Neural cell (in vitro differentiated cells): ENCODE data around the gene RGS9BP. TPM values are rescaled to one million over a fixed set of nuclear protein-coding genes. Genes with fewer than 3 reads are reported as not detected.
A peak's percentile ranks its signal among the peaks of the same experiment; 100 is the strongest.

Experiments used
- H2AFZ ChIP-seq: fragments of 200-600, 300-800 bp; sonication (generic), shearing (Covaris generic); 2 replicates; pipeline ENCODE4 v1.6.0; 2014; ENCODE audit warnings: low read depth, mild to moderate bottlenecking, antibody characterized with exemption, low read length, moderate library complexity
- H3F3A ChIP-seq: fragments of 200-600 bp; shearing (Covaris generic); 2 replicates; pipeline ENCODE4 v1.6.1; 2016; ENCODE audit warnings: mild to moderate bottlenecking, moderate library complexity, mixed read lengths, antibody characterized with exemption, low read length; ENCODE audit not compliant: insufficient read depth, poor library complexity, severe bottlenecking
- H3K27ac ChIP-seq: fragments of 200-600, 300-800 bp; sonication (generic), shearing (Covaris generic); 2 replicates; pipeline ENCODE4 v1.5.1; 2014; ENCODE audit warnings: mild to moderate bottlenecking, low read length, moderate library complexity
- H3K27me3 ChIP-seq: fragments of 300-800, 200-600 bp; sonication (generic), shearing (Covaris generic); 2 replicates; pipeline ENCODE4 v1.6.0; 2014; ENCODE audit warnings: mild to moderate bottlenecking, low read depth, low read length, moderate library complexity; ENCODE audit not compliant: insufficient read depth
- H3K36me3 ChIP-seq: fragments of 300-800, 200-600 bp; sonication (generic), shearing (Covaris generic); 2 replicates; pipeline ENCODE4 v1.5.1; 2014; ENCODE audit warnings: mild to moderate bottlenecking, antibody characterized with exemption, low read length, moderate library complexity; ENCODE audit not compliant: insufficient read depth
- H3K4me2 ChIP-seq: fragments of 300-800, 200-600 bp; sonication (generic), shearing (Covaris generic); 2 replicates; pipeline ENCODE4 v1.6.0; 2014; ENCODE audit warnings: mild to moderate bottlenecking, low read length
- H3K4me3 ChIP-seq: fragments of 300-800, 200-600 bp; sonication (generic), shearing (Covaris generic); 2 replicates; pipeline ENCODE4 v1.5.1; 2014; ENCODE audit warnings: mild to moderate bottlenecking, low read length, moderate library complexity
- H3K79me2 ChIP-seq: fragments of 200-600 bp; shearing (Covaris generic); replicated peaks from 2 replicates; pipeline ENCODE4 v1.6.0; 2014; ENCODE audit warnings: mild to moderate bottlenecking, low read length, moderate library complexity; ENCODE audit not compliant: insufficient read depth
- H3K9ac ChIP-seq: fragments of 300-800, 200-600 bp; sonication (generic), shearing (Covaris generic); 2 replicates; pipeline ENCODE4 v1.6.1; 2016; ENCODE audit warnings: mild to moderate bottlenecking, low read length, mixed read lengths
- H3K9me2 ChIP-seq: fragments of 200-600 bp; shearing (Covaris generic); 2 replicates; pipeline ENCODE4 v1.6.1; 2016; ENCODE audit warnings: mild to moderate bottlenecking, low read length, mixed read lengths; ENCODE audit not compliant: insufficient read depth
- H3K9me3 ChIP-seq: fragments of 200-600, 300-800 bp; sonication (generic), shearing (Covaris generic); 2 replicates; pipeline ENCODE4 v1.6.1; 2016; ENCODE audit warnings: mild to moderate bottlenecking, mixed run types, low read length, moderate library complexity, mixed read lengths
- H4K20me1 ChIP-seq: fragments of 200-600 bp; shearing (Covaris generic); 2 replicates; pipeline ENCODE4 v1.6.1; 2016; ENCODE audit warnings: mild to moderate bottlenecking, mixed run types; ENCODE audit not compliant: insufficient read depth
- CTCF ChIP-seq: fragments of 450-650 bp; IDR thresholded peaks from 2 replicates; pipeline ENCODE4 v1.5.1; 2014; ENCODE audit warnings: antibody characterized with exemption, mild to moderate bottlenecking, moderate library complexity; ENCODE audit not compliant: poor library complexity, severe bottlenecking
- EP300 ChIP-seq: fragments of 450-650 bp; conservative IDR thresholded peaks from 2 replicates; pipeline ENCODE4 v1.6.1; 2014; ENCODE audit warnings: antibody characterized with exemption, mild to moderate bottlenecking, moderate library complexity; ENCODE audit not compliant: poor library complexity, severe bottlenecking
- EZH2 ChIP-seq: fragments of 200-600, 300-800 bp; shearing (Covaris generic), sonication (generic); IDR thresholded peaks from 2 replicates; pipeline ENCODE4 v1.6.1; 2014; ENCODE audit warnings: antibody characterized with exemption, low read length, borderline replicate concordance, mild to moderate bottlenecking; ENCODE audit not compliant: insufficient read depth, poor library complexity, severe bottlenecking
- MXI1 ChIP-seq: fragments of 450-650 bp; conservative IDR thresholded peaks from 2 replicates; pipeline ENCODE4 v1.6.1; 2014; ENCODE audit warnings: antibody characterized with exemption, mild to moderate bottlenecking; ENCODE audit not compliant: poor library complexity, severe bottlenecking
- POLR2AphosphoS5 ChIP-seq: IDR thresholded peaks from 2 replicates; pipeline ENCODE4 v1.6.1; 2012
- RAD21 ChIP-seq: fragments of 450-650 bp; conservative IDR thresholded peaks from 2 replicates; pipeline ENCODE4 v1.6.1; 2014; ENCODE audit warnings: antibody characterized with exemption, mild to moderate bottlenecking, moderate library complexity
- REST ChIP-seq: IDR thresholded peaks from 2 replicates; pipeline ENCODE4 v1.6.1; 2012; ENCODE audit warnings: borderline replicate concordance
- SMC3 ChIP-seq: fragments of 450-650 bp; conservative IDR thresholded peaks from 2 replicates; pipeline ENCODE4 v1.6.1; 2014; ENCODE audit warnings: antibody characterized with exemption, mild to moderate bottlenecking, moderate library complexity; ENCODE audit not compliant: poor library complexity
- TAF1 ChIP-seq: IDR thresholded peaks from 2 replicates; pipeline ENCODE4 v1.6.1; 2012; ENCODE audit warnings: low read depth
- polyA plus RNA-seq: library from polyadenylated mRNA; depleted of rRNA; stranded (reverse); fragments of >200 nt; gene quantifications from 2 replicates; pipeline ENCODE4 v1.2.3, GENCODE V29; 2014

RGS9BP gene
- polyA plus RNA-seq, 1 donor from 2014 or later, result not detected

- Histone ChIP-seq H3K4me3 (peak overlapping the region; percentile 91), H3K9ac (no peak overlapping the region), H3K79me2 (peaks cover 17% of the 10 kb centered on the region), H2AFZ (no peak overlapping the region), H3K27ac (no peak overlapping the region), H4K20me1 (no peaks in the 10 kb centered on the region), H3K9me2 (no peaks in the 10 kb centered on the region), H3K9me3 (no peaks in the 10 kb centered on the region), H3F3A (no peaks in the 10 kb centered on the region), H3K27me3 (peaks cover 26% of the 10 kb centered on the region), H3K36me3 (no peaks in the 10 kb centered on the region), H3K4me2 (no peak overlapping the region)
- no peak for TF ChIP-seq MXI1
- TF ChIP-seq SMC3, result no peak
- TF ChIP-seq RAD21, result no peak
- TF ChIP-seq REST, result no peak
- TF ChIP-seq EP300, result no peak
- TF ChIP-seq CTCF, result no peak
- no peak for TF ChIP-seq POLR2AphosphoS5
- no peak for TF ChIP-seq EZH2
- TF ChIP-seq TAF1, result no peak
Observed at GRCh38 chr19:32672841-32673240, 2.8 kb upstream of the RGS9BP start.

- Histone ChIP-seq H3K36me3 (no peaks in the 10 kb centered on the region), H3K9ac (no peak overlapping the region), H3K9me2 (no peaks in the 10 kb centered on the region), H2AFZ (no peak overlapping the region), H3K27ac (no peak overlapping the region), H3K4me2 (no peak overlapping the region), H3K9me3 (no peaks in the 10 kb centered on the region), H3K79me2 (peaks cover 17% of the 10 kb centered on the region), H3F3A (no peaks in the 10 kb centered on the region), H3K4me3 (peak overlapping the region; percentile 91), H3K27me3 (peaks cover 27% of the 10 kb centered on the region), H4K20me1 (no peaks in the 10 kb centered on the region)
- TF ChIP-seq EZH2 (no peak), MXI1 (no peak), TAF1 (no peak), EP300 (no peak), CTCF (no peak), RAD21 (no peak), POLR2AphosphoS5 (no peak), SMC3 (no peak), REST (no peak)
Observed at GRCh38 chr19:32673573-32673972, 2.1 kb upstream of the RGS9BP start.
